ENCODE results near the gene TRAPPC4.
A peak's percentile ranks its signal among the peaks of the same experiment; 100 is the strongest.

The TRAPPC4 gene

GRCh38 chr11:119067371-119068222 is 49.0 kb downstream of the TRAPPC4 start, which contains the start of gene VPS11:
Gene VPS11, plus strand, starts transcription at chr11:119067818. Its CDS starts 6 bp downstream, at chr11:119067824.
- DNase-seq (ENCODE audit: low read depth, low spot score) = peak; percentile 98
